Mammary epithelial cell (primary cell): Measurements from ENCODE around the gene KRTAP5-5.

Experiments
- CTCF ChIP-seq, 2 donors: IDR thresholded peaks in 1 of 2; conservative IDR thresholded peaks in 1 of 2; 2 replicates each; pipeline ENCODE4 v1.5.1; 2011 to 2012; ENCODE audit warnings: inconsistent platforms in 2 of 2, low read length in 2 of 2, mild to moderate bottlenecking in 2 of 2, control low read depth in 1 of 2, low read depth in 1 of 2; ENCODE audit not compliant: insufficient read depth in 1 of 2; ENCODE audit errors: extremely low read depth in 1 of 2
- EZH2 ChIP-seq: IDR thresholded peaks from 2 replicates; pipeline ENCODE4 v1.6.1; 2012; ENCODE audit warnings: low read length, inconsistent platforms, borderline replicate concordance

- no peak for TF ChIP-seq CTCF (conservative IDR thresholded peaks at IDR 0.05 in 1 of 2, IDR thresholded peaks at IDR 0.05 in 1 of 2; ENCODE audit: extremely low read depth in 1 of 2, insufficient read depth in 1 of 2, low read depth in 1 of 2, low read length in 2 of 2)
- TF ChIP-seq EZH2 = no peak
Measured at GRCh38 chr11:1597994-1598380, 31.6 kb upstream of the KRTAP5-5 start, which contains the start of gene KRTAP5-2.
